Globus pallidus (tissue), 1 donor: ENCODE results near the gene ROCK2.
"Not testable (repeated sequence)": the region's sequence is repeated elsewhere in the genome, so short reads cannot be mapped to it uniquely, and the experiment has no call there.

Experiments
- DNase-seq: peaks from one replicate; pipeline ENCODE4 v3.0.0-alpha.2; 2015; ENCODE audit warnings: low spot score

The ROCK2 gene

DNA sequence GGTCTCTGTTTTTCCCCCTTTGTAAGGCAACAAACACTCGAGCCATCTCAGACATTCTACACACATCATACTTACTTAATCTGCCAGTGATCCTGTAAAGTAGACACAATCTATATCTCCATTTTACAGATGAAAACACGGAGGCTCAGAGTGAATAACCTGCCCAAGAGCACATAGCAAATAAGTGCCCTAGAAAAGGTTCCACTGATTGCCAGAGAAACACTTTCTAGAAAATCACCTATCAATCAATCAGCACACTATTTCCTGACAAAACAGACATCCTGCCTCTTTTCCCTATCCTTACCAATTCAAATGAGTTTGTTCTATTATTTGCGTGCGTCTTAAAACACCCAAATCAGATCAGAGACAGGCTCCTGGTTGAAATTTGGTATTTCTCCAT, 165.2 kb downstream of the ROCK2 start:
- DNase-seq = no peak

DNA sequence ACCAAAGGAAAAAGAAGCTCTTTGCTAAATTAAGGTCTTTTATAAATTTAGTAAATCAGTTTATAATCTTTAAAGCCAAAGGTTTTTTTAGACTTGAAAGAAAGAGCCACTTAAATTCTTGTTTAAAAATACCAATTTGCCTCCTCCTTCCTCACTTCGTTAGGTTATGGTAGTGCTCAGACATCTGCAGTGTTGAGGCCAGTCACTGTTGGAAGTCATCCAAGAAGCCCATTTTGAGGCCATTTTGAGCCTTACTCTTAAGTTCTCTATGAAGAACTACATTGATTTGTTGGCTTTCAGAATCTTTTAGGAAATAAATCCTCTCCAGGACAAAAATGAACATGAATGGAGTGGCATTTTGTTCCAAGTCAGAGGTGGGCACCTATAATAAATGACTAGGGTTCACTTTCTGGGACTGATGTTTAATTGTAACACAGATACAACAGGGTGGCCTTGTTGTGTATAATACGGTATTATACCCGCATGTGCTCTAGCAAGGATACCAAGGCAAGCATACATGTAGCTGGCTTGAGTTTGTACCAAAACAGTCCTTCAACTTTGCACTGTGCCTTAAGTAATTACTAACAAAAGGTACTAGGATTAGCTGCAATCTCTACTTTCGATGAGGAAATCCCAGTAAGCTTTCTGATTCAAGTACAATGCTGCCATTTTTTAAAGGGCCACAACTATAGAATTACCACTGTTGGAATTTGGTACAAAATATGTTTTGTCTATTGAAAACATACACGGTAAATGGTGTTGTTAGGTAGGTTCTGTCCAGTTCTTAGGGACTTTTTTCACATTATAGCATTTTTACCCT, 166.4 kb downstream of the ROCK2 start:
- no peak for DNase-seq

DNA sequence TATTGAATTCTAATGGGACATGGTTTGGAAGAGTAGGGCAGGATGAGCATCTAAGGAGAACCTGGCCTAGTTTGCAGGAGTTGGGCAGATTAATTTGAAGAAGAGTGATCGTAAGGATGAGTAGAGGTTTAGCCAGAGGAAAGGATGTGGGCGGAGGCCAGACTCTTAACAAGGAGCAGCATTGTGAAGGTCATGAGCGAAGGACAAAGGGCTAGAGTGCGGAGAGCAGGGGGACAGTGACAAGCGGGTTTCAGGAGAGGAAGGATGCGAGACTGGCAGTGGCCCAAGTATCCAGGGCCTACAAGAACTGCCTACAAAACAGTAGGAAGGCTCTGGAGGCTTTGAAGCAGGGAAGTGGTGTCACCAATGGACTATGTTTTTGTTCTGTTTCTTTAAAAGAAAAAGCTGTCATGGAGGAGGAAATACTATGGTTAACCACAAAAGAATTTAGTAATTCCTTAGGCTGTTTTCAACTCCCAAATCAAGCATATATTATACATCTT, 169.1 kb downstream of the ROCK2 start:
- peak; percentile 24 for DNase-seq

- no peak for DNase-seq
Measured at GRCh38 chr2:11174222-11174621, 170.2 kb downstream of the ROCK2 start.

DNA sequence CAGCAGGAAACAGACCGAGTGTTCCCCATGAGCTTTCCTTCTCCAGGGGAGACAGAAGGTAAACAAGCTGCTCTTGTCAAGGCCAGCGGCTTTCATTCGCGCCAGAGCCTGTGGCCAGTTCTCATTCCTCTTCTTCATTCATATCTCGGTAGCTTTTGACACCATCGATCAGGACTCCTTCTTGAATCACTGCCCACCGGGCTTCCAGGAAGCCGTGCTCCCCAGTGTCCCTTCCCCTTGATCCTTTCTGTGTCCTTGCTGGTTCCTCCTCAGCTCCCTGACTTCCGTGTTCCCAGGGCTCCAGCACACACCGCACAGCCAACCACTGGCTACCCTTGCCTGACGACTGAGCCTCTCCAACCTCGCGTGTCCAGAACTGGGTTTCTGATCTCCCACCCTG, 175.1 kb downstream of the ROCK2 start:
- DNase-seq = no peak

DNA sequence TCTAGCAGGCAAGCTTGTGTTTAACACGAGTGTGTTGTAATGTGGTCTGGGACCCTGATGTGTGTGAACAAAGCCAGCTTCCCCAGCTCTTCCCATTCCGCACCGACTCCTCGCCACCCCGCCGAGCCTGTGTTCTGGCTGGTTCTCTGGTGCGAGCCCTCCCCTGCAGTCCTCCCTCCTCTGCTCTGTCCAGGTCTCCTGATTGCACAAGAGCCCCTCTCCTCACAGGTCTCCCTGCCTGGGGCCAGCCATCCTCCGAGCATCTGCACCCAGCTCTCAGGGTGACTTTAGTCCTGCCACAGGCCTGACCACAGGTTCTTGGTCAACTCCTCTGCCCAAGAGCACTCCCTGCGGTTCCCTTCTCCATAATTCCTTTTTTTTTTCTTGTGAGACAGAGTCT, 175.9 kb downstream of the ROCK2 start:
- no peak for DNase-seq

- no peak for DNase-seq
Measured at GRCh38 chr2:11166476-11166875, 178.0 kb downstream of the ROCK2 start.

DNA sequence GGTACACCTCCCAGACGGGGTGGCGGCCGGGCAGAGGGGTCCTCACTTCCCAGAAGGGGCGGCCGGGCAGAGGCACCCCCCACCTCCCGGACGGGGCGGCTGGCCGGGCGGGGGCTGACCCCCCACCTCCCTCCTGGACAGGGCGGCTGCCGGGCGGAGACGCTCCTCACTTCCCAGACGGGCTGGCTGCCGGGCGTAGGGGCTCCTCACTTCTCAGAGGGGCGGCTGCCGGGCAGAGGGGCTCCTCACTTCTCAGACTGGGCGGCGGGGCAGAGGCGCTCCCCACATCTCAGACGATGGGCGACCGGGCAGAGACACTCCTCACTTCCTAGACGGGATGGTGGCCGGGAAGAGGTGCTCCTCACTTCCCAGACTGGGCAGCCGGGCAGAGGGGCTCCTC, 179.4 kb downstream of the ROCK2 start:
- DNase-seq = not testable (repeated sequence)

- no peak for DNase-seq
Measured at GRCh38 chr2:11163439-11164317, 180.8 kb downstream of the ROCK2 start.

- no peak for DNase-seq
Measured at GRCh38 chr2:11161747-11162146, 182.7 kb downstream of the ROCK2 start.

GRCh38 chr2:11160731-11161455, 183.5 kb downstream of the ROCK2 start:
- no peak for DNase-seq

DNA sequence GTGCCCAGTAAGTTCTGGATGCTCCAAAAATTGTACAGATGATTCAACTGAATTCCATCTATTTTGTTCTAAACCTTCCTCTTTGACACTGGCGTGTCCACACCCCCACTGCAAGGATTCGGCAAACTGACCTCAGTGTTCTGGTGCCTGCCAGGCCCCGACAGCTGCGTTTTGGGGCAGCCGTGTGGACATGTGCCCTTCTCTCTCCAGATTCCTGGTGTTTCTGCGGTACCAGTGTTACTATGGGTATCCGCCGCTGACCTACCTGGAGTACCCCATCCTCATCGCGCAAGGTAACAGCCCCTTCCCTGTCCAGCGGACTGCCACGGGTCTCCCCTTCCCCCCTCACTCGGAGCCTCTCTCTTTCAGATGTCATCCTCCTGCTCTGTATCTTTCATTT, 184.2 kb downstream of the ROCK2 start:
- DNase-seq = no peak

DNA sequence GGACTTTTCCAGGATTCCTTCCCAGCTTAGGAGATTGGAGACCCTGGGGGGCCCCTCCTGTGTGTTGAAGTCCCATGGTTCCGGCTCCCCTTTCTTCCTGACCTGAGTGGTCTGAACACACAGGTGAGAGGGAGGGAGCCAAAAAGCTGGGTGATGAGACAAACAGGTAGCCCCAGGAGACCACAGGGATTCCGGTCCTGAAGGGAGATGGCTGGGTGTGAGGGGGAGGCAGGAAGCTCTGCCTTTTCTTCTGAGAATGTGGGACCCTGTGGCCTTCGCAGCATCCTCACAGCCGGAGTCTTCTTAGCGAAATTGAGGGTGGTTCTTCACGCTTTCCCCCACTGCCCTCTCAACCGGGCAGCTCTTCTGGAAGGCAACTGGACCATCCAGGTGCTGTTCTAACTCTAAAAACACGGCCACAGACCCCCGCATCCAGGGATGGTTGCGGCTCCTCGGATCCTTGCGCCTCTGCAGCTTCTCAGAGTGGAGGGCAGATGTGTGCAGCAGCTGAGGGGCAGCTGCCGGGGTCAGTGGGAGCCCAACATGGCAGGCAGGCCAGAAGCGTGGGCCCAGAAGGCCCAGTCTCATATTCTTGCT, 184.8 kb downstream of the ROCK2 start:
- no peak for DNase-seq

DNA sequence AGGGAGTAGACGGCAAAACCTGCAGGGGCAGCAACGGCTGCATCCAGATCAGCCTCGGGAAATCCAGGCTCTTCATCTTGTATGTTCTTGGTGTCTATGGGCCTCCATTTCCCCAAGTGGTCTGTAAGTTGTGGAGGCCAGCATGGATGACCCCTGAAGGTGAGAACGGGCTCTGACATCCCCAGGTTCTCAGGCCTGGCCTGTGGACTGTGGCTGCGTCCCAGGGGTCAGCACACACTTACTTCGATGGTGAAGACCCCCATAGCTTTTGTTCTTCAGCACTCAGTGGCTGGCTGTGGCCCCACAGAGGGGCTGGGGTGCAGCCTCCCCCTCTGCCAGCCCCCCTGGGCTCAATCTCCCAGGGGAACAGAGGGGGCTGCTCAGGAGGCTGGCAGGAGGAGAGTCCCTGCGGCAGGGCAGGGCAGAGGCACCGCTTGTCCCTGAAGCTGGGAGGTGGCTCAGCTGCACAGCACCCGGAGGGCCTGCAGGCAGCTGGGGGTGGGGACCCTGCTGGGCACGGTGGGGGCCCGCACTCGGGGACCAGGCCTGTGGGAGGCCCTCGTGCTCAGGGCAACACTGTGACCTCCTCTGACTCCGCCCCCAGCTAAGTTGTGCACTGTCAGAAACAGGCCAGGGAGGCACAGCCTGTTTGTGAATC, 185.4 kb downstream of the ROCK2 start:
- DNase-seq = no peak

GRCh38 chr2:11157731-11158130, 186.7 kb downstream of the ROCK2 start:
- DNase-seq = no peak

GRCh38 chr2:11157296-11157695, 187.1 kb downstream of the ROCK2 start:
- DNase-seq = no peak

DNA sequence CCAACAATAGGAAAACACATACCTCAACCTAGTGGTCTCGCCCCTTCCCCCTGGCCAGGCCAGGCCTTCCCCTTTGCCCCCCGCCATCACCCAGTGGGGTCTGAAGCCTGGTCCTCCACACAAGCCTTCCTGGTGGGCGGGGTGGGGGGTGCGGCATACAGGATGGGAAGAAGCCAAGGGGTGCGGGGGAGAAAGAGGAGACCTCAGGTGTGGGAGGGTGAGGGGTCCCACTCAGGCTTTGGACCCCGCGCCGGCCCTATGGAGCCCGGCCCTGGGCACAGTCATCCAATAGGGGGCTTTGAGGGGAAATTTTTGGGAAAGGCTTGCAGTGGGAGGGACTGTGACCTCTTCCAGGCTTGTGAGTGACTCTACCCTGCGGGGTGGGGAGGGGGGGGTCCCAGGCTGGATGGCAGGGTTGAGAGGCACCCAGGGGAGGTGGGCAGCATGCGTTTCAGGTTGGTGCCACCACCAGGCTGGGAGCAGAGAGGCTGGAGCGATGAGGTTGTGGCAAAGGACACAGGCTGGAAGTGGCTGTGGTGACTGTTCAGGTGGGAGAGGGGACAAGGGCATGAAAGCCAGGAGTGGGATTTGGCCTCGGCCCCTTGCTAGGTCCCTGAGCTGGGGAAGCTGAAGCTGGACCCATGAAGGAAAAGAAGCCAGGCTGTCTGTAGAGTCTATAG, 187.9 kb downstream of the ROCK2 start:
- DNase-seq = no peak

GRCh38 chr2:11155381-11156035, 188.9 kb downstream of the ROCK2 start, which contains the start of gene SLC66A3:
SLC66A3 (plus strand) TSS chr2:11155467; CDS start chr2:11155547, 80 bp downstream.
- DNase-seq = no peak

GRCh38 chr2:11154923-11155380, 189.5 kb downstream of the ROCK2 start:
- peak; percentile 95 for DNase-seq
